Measurements from ENCODE around the gene KLHDC8A. TPM values are rescaled to one million over a fixed set of nuclear protein-coding genes. Genes with fewer than 3 reads are reported as not detected.

The KLHDC8A gene
- total RNA-seq, 1 donor from 2014 or later: 3.9 TPM

DNA sequence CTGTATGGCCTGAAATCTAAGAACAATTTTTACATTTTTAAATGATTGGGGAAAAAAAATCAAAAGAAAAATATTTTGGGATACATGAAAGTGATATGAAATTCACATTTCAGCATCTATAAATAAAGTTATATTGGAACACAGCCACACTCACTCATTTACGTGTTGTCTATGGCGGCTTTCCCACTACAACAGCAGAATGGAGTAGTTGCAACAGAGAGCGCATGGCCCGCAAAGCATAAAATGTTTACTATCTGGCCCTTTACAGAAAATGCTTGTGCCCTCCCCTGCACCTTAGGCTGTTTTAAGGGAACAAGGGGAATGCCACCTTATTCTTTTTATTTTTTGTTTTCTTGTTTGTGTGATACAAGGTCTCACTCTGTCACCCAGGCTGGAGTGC is 3.5 kb downstream of the KLHDC8A start:
- H3K4me3 Mint-ChIP-seq: no peak overlapping the region

DNA sequence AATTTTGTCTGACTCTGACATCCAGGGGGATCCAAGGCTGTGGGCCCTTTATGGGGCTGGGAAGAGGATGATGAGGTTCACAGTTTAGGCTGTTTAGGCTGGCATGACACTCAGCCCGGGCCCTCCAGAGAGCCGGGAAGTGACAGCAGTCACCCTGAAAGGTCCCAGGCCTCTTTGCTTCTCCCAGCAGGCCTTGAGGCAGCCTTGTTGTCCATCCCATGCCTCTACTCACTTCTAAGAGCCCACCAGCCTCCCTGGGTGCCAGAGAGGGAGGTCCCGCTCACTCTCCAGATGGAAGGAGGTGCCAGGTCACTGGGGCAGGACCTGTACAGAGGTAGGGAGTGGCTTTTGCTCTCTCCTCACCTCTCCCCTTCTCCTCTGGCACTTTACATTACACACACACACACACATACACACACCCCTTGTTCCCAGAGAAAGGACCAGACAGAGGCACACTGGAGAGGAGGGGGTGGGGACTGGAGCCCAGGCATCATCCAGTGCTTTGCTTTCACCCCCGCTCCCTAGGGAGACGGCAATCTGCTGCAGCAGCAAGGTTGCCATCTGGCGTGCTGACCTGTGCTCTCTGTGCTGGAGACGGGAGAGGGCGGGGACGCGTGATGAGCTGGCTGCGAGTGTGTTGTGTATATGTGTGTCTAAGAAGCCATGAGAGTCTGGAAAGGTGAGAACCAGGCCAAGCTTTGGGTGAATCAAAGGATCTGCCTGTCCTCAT is 4.6 kb downstream of the KLHDC8A start:
- Mint-ChIP-seq H3K4me1 (ENCODE audit: unreplicated experiment) (peaks cover 55% of the 10 kb centered on the region), H3K36me3 (no peaks in the 10 kb centered on the region), H3K9me3 (no peaks in the 10 kb centered on the region), H3K4me3 (peak overlapping the region; percentile 49), H3K27ac (peak overlapping the region; percentile 78), H3K27me3 (peaks cover 15% of the 10 kb centered on the region)
- DNase-seq (ENCODE audit: extremely low spot score, unreplicated experiment): no peak
- TF ChIP-seq, protein P1, sequence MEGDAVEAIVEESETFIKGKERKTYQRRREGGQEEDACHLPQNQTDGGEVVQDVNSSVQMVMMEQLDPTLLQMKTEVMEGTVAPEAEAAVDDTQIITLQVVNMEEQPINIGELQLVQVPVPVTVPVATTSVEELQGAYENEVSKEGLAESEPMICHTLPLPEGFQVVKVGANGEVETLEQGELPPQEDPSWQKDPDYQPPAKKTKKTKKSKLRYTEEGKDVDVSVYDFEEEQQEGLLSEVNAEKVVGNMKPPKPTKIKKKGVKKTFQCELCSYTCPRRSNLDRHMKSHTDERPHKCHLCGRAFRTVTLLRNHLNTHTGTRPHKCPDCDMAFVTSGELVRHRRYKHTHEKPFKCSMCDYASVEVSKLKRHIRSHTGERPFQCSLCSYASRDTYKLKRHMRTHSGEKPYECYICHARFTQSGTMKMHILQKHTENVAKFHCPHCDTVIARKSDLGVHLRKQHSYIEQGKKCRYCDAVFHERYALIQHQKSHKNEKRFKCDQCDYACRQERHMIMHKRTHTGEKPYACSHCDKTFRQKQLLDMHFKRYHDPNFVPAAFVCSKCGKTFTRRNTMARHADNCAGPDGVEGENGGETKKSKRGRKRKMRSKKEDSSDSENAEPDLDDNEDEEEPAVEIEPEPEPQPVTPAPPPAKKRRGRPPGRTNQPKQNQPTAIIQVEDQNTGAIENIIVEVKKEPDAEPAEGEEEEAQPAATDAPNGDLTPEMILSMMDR (conservative IDR thresholded peaks at IDR 0.05): no peak

More for the DNA sequence above, 3.5 kb downstream of the KLHDC8A start:
- Mint-ChIP-seq H3K9me3 (no peaks in the 10 kb centered on the region), H3K27me3 (peaks cover 8% of the 10 kb centered on the region), H3K27ac (no peak overlapping the region), H3K4me1 (ENCODE audit: unreplicated experiment) (peaks cover 58% of the 10 kb centered on the region), H3K36me3 (no peaks in the 10 kb centered on the region)
- TF ChIP-seq, protein P1 (conservative IDR thresholded peaks at IDR 0.05): no peak
- no peak for DNase-seq (ENCODE audit: extremely low spot score, unreplicated experiment)

DNA sequence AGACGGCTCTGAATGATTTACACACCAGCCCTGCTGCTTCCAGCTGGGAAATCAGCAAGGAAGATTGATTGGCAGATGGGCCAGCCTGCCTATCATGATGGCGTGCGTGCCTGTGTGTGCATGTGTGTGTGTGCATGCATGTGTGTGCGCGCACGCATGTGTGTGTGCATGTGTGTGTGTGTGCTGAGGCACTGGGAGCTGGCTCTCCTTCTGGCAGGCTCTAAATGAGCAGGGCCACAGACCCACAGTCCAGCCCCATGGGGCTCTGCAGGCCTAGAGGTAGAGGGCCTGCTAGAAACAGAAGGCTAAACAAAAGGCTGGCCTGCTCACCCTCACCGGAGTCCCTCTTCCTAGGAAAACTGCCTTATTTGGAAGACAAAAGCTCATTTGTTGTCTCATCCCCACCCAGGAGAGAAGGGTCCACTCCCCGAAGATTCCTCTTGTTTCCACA is 6.0 kb downstream of the KLHDC8A start:
- Mint-ChIP-seq H3K27ac (no peak overlapping the region), H3K4me3 (no peak overlapping the region), H3K36me3 (no peaks in the 10 kb centered on the region), H3K4me1 (ENCODE audit: unreplicated experiment) (peaks cover 44% of the 10 kb centered on the region), H3K27me3 (peaks cover 29% of the 10 kb centered on the region), H3K9me3 (no peaks in the 10 kb centered on the region)
- no peak for DNase-seq (ENCODE audit: extremely low spot score, unreplicated experiment)
- TF ChIP-seq, protein P1 (conservative IDR thresholded peaks at IDR 0.05): no peak

DNA sequence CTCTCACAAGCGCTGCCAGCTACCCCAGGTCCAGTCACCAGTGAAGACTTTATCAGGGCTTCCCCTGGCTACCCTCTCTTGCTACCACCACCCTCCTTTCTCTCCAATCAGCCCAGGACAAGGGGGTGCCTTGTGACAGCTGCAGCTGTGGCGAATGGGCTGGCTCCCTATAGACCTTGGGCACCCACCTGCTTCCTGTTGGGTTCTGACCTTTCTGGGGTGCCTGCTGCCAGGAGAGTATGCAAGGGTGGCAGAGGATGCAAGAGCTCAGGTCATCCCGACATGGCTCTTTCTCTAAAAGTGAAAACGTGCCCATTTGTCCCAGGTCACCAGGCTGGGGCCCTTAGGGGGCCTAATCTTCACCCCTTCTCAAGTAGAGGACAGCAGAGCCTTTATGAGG is 6.6 kb downstream of the KLHDC8A start:
- Mint-ChIP-seq H3K4me1 (ENCODE audit: unreplicated experiment) (peaks cover 40% of the 10 kb centered on the region), H3K27me3 (peaks cover 35% of the 10 kb centered on the region), H3K36me3 (no peaks in the 10 kb centered on the region), H3K27ac (no peak overlapping the region), H3K9me3 (no peaks in the 10 kb centered on the region), H3K4me3 (no peak overlapping the region)
- TF ChIP-seq, protein P1 (conservative IDR thresholded peaks at IDR 0.05): no peak
- no peak for DNase-seq (ENCODE audit: extremely low spot score, unreplicated experiment)

DNA sequence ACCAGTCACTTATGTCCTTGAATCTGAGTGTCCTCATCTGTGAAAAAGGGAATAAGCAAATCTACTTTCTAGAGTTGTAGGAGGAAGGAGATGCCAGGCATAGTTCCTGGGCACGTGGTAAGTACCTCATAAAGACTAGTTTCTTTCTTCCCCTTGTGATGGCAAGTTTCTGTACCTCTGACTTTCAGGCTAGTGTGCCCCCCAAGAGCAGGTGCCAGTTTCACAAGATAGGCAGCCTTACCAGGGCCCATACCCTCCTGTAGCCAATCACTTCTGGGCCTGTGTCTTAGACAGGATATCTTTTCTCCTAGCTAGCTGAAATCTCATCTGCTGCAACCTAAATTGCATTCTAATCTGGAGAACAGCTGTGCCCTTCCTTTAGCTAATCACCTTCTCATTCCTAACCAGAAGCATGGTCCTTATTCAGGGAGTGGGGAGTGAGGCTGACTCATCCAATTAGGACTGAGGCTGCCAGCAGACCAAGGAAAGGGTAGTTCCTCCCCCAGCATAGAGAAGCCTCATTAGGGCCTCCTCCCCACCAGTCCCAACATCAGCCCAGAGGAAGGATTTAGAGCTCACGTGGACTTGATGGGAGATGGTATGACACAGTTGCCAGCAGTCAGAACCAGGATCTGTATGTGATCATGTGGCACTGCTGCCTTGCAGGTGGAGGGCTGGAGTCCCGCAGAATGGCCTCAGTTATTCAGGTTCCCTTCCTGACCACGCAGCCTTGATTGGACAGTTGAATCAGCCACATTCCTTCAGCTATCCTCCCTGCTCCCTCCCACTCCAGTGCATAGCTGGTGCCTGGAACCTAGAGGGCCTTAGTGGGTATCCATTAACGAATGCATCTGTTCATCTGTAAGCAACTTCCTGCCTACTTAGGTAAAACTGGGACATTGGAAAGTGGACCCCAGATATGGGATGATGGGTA is 7.9 kb downstream of the KLHDC8A start:
- Mint-ChIP-seq H3K4me1 (ENCODE audit: unreplicated experiment) (peaks cover 41% of the 10 kb centered on the region), H3K4me3 (no peak overlapping the region), H3K27ac (no peak overlapping the region), H3K9me3 (no peaks in the 10 kb centered on the region), H3K36me3 (no peaks in the 10 kb centered on the region), H3K27me3 (peaks cover 46% of the 10 kb centered on the region)
- TF ChIP-seq, protein P1 (conservative IDR thresholded peaks at IDR 0.05): no peak
- no peak for DNase-seq (ENCODE audit: extremely low spot score, unreplicated experiment)
